ENCODE measurements around the gene GAS7. TPM values are rescaled to one million over a fixed set of nuclear protein-coding genes. Genes with fewer than 3 reads are reported as not detected.

Gene GAS7
- total RNA-seq, 1 experiment from 2014 or later: 12.3 TPM

- DNase-seq (ENCODE audit: low spot score) (no peak), ATAC-seq (no peak)
- POLR2A ChIA-PET: no interaction called here
- no peaks in the 10 kb centered on the region for H3K27me3 Mint-ChIP-seq (ENCODE audit: low read depth)
- H3K4me1 Mint-ChIP-seq: peaks cover 19% of the 10 kb centered on the region
- no peak overlapping the region for H3K4me3 Mint-ChIP-seq
- no peaks in the 10 kb centered on the region for H3K9me3 Mint-ChIP-seq
- H3K27ac Mint-ChIP-seq: no peak overlapping the region
- no peaks in the 10 kb centered on the region for H3K36me3 Mint-ChIP-seq
- TF ChIP-seq GTF2I (CRISPR knock-in tag; conservative IDR thresholded peaks at IDR 0.05) (no peak), E2F1 (CRISPR knock-in tag; IDR thresholded peaks at IDR 0.05) (no peak), ZNF671 (CRISPR knock-in tag; IDR thresholded peaks at IDR 0.05) (no peak), NFE2L1 (CRISPR knock-in tag; IDR thresholded peaks at IDR 0.05) (no peak), ZNF219 (CRISPR knock-in tag; IDR thresholded peaks at IDR 0.05; ENCODE audit: borderline replicate concordance) (no peak), TP53 (CRISPR knock-in tag; IDR thresholded peaks at IDR 0.05) (no peak)
- CTCF ChIA-PET: interaction anchor here (0.7 kb wide), 1 partner anchor 175 kb away, joined by 4 read pairs; no protein-coding TSS in a partner anchor
Measured at GRCh38 chr17:10051112-10051511, 147.3 kb downstream of the GAS7 start.

DNA sequence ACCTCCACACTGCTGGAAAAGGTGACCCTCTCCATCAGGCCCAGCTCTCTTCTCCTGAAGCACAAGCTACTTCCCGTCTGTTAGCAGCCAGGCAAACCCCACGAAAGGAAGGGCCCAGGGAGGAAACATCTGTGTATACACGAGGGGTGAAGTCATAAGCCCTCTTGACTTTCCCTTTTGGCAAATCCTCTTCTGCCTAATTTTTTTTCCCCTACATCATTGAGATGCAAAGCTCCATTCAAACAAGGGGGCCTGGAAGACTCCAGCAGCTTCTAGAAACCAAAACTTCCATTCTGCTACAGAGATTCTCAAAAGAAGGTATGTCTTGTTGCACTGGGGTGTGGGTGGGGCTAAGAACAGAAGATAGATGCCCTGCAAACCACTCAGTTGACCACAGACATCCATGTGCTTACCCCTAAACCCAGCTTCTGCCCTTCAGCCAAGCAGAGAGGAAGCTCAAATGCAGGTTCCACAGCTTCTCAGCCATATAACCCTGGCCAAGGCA is 147.8 kb downstream of the GAS7 start:
- no peak for TF ChIP-seq NR3C1 (CRISPR knock-in tag; conservative IDR thresholded peaks at IDR 0.05; ENCODE audit: low read depth)
- no peak for TF ChIP-seq GRHL2 (CRISPR knock-in tag; IDR thresholded peaks at IDR 0.05; ENCODE audit: insufficient replicate concordance, severe bottlenecking)
- TF ChIP-seq FOXK1 (CRISPR knock-in tag; IDR thresholded peaks at IDR 0.05): no peak
- TF ChIP-seq, protein P1, sequence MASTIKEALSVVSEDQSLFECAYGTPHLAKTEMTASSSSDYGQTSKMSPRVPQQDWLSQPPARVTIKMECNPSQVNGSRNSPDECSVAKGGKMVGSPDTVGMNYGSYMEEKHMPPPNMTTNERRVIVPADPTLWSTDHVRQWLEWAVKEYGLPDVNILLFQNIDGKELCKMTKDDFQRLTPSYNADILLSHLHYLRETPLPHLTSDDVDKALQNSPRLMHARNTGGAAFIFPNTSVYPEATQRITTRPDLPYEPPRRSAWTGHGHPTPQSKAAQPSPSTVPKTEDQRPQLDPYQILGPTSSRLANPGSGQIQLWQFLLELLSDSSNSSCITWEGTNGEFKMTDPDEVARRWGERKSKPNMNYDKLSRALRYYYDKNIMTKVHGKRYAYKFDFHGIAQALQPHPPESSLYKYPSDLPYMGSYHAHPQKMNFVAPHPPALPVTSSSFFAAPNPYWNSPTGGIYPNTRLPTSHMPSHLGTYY (CRISPR knock-in tag; IDR thresholded peaks at IDR 0.05): no peak
- no peak for TF ChIP-seq MXD4 (CRISPR knock-in tag; IDR thresholded peaks at IDR 0.05; ENCODE audit: borderline replicate concordance)
- no peak for TF ChIP-seq SP1 (CRISPR knock-in tag; conservative IDR thresholded peaks at IDR 0.05)
- no peak for TF ChIP-seq CBFB (CRISPR knock-in tag; IDR thresholded peaks at IDR 0.05; ENCODE audit: low read depth)
- TF ChIP-seq, protein P2, sequence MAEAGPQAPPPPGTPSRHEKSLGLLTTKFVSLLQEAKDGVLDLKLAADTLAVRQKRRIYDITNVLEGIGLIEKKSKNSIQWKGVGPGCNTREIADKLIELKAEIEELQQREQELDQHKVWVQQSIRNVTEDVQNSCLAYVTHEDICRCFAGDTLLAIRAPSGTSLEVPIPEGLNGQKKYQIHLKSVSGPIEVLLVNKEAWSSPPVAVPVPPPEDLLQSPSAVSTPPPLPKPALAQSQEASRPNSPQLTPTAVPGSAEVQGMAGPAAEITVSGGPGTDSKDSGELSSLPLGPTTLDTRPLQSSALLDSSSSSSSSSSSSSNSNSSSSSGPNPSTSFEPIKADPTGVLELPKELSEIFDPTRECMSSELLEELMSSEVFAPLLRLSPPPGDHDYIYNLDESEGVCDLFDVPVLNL (CRISPR knock-in tag; IDR thresholded peaks at IDR 0.05; ENCODE audit: borderline replicate concordance, low read depth): no peak
- TF ChIP-seq ZNF317 (CRISPR knock-in tag; IDR thresholded peaks at IDR 0.05; ENCODE audit: borderline replicate concordance, low read depth): no peak
- no peak for TF ChIP-seq RELA (CRISPR knock-in tag; IDR thresholded peaks at IDR 0.05; ENCODE audit: borderline replicate concordance)
- CTCF ChIA-PET: interaction anchor here (0.7 kb wide), 1 partner anchor 176 kb away, joined by 4 read pairs; no protein-coding TSS in a partner anchor
- ATAC-seq: no peak
- H3K36me3 Mint-ChIP-seq: no peaks in the 10 kb centered on the region
- H3K4me3 Mint-ChIP-seq: no peak overlapping the region
- no peak overlapping the region for H3K27ac Mint-ChIP-seq
- H3K9me3 Mint-ChIP-seq: no peaks in the 10 kb centered on the region
- H3K27me3 Mint-ChIP-seq (ENCODE audit: low read depth): no peaks in the 10 kb centered on the region
- DNase-seq (ENCODE audit: low spot score): no peak
- H3K4me1 Mint-ChIP-seq: peaks cover 19% of the 10 kb centered on the region
- POLR2A ChIA-PET: no interaction called here

DNA sequence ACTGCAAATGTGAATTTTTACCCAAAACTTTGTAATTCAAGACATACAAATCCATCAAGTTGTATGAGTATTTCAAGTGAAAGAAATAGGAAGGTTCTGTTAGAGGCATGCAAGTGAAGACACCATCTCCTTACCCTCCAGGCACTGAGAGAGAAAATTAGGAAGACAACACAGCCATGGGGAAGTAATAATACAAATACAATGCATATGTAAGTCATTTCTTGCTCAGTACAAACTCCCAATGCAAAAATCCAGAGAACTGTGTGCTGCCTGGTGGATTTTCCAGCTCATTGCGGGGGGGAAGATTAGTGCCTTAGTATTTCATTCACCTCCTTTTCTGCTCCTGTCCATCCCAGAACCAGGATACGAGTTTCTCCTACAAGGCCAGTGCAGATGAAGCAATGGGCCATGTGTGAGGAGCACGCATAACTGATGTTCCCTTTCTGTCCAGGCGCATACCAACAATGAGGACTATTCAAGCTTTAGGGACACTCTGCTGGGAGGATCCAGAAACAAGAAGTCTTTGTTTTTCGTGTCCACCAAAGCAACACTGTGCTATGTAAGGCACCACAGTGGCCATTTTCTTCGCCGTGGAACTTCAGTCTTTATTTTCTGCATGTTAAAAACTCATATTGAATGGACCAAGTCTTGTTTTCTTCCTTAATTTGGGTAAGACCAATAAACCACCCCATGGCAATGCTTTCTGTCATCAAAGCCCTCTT is 149.6 kb downstream of the GAS7 start:
- DNase-seq (ENCODE audit: low spot score) (no peak), ATAC-seq (no peak)
- Mint-ChIP-seq H3K4me3 (no peak overlapping the region), H3K4me1 (peaks cover 19% of the 10 kb centered on the region), H3K27me3 (ENCODE audit: low read depth) (no peaks in the 10 kb centered on the region), H3K27ac (no peak overlapping the region), H3K9me3 (no peaks in the 10 kb centered on the region), H3K36me3 (no peaks in the 10 kb centered on the region)
- POLR2A ChIA-PET: no interaction called here
- CTCF ChIA-PET: interaction anchor here (1.1 kb wide), 1 partner anchor 67 kb away, joined by 4 read pairs; no protein-coding TSS in a partner anchor
- TF ChIP-seq ATF1 (CRISPR knock-in tag; IDR thresholded peaks at IDR 0.05): no peak
- TF ChIP-seq, protein P3, sequence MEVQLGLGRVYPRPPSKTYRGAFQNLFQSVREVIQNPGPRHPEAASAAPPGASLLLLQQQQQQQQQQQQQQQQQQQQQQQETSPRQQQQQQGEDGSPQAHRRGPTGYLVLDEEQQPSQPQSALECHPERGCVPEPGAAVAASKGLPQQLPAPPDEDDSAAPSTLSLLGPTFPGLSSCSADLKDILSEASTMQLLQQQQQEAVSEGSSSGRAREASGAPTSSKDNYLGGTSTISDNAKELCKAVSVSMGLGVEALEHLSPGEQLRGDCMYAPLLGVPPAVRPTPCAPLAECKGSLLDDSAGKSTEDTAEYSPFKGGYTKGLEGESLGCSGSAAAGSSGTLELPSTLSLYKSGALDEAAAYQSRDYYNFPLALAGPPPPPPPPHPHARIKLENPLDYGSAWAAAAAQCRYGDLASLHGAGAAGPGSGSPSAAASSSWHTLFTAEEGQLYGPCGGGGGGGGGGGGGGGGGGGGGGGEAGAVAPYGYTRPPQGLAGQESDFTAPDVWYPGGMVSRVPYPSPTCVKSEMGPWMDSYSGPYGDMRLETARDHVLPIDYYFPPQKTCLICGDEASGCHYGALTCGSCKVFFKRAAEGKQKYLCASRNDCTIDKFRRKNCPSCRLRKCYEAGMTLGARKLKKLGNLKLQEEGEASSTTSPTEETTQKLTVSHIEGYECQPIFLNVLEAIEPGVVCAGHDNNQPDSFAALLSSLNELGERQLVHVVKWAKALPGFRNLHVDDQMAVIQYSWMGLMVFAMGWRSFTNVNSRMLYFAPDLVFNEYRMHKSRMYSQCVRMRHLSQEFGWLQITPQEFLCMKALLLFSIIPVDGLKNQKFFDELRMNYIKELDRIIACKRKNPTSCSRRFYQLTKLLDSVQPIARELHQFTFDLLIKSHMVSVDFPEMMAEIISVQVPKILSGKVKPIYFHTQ (CRISPR knock-in tag; IDR thresholded peaks at IDR 0.05): no peak
- no peak for TF ChIP-seq IRF1 (CRISPR knock-in tag; IDR thresholded peaks at IDR 0.05)
- TF ChIP-seq, protein P4, sequence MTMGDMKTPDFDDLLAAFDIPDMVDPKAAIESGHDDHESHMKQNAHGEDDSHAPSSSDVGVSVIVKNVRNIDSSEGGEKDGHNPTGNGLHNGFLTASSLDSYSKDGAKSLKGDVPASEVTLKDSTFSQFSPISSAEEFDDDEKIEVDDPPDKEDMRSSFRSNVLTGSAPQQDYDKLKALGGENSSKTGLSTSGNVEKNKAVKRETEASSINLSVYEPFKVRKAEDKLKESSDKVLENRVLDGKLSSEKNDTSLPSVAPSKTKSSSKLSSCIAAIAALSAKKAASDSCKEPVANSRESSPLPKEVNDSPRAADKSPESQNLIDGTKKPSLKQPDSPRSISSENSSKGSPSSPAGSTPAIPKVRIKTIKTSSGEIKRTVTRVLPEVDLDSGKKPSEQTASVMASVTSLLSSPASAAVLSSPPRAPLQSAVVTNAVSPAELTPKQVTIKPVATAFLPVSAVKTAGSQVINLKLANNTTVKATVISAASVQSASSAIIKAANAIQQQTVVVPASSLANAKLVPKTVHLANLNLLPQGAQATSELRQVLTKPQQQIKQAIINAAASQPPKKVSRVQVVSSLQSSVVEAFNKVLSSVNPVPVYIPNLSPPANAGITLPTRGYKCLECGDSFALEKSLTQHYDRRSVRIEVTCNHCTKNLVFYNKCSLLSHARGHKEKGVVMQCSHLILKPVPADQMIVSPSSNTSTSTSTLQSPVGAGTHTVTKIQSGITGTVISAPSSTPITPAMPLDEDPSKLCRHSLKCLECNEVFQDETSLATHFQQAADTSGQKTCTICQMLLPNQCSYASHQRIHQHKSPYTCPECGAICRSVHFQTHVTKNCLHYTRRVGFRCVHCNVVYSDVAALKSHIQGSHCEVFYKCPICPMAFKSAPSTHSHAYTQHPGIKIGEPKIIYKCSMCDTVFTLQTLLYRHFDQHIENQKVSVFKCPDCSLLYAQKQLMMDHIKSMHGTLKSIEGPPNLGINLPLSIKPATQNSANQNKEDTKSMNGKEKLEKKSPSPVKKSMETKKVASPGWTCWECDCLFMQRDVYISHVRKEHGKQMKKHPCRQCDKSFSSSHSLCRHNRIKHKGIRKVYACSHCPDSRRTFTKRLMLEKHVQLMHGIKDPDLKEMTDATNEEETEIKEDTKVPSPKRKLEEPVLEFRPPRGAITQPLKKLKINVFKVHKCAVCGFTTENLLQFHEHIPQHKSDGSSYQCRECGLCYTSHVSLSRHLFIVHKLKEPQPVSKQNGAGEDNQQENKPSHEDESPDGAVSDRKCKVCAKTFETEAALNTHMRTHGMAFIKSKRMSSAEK (CRISPR knock-in tag; IDR thresholded peaks at IDR 0.05; ENCODE audit: borderline replicate concordance): no peak

Data from WTC11 (cell line).